Testis (tissue), 2 donors: Measurements from ENCODE around the gene RIMBP2.

ENCODE experiments used
- POLR2A ChIP-seq: fragments of 450-650 bp; IDR thresholded peaks from one replicate; pipeline ENCODE4 v1.6.1; 2017; ENCODE audit warnings: antibody characterized with exemption, mild to moderate bottlenecking, moderate library complexity
- TF ChIP-seq, protein P1 (sequence below), 3 experiments: fragments of 450-650 bp in 2 of 3; fragments of 200-600 bp in 1 of 3; sonication (generic) in 1 of 3; IDR thresholded peaks; one replicate each; pipeline ENCODE4 v1.5.1; 2016 to 2019; ENCODE audit warnings: antibody characterized with exemption in 3 of 3, mild to moderate bottlenecking in 2 of 3, moderate library complexity in 1 of 3

DNA sequence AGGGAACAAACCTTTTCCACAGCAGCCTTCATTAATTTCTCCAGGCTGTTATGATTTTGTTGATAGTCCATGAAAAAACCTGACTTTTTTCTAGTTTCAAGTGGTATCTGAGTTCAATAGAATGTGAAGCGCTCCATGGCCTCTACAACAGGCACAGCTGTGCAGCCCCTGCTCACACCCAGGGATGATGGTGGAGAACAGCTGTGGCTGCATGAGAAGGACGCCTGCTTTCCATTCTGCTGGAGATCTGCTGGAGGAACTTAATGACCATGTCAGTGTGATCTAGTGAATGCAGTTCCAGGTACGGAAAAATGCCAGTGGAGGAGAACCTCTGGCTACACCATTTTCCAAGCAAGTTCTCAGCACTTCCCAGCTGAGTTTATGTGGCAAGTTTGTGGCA lies 297.8 kb downstream of the RIMBP2 start:
- TF ChIP-seq, protein P1, sequence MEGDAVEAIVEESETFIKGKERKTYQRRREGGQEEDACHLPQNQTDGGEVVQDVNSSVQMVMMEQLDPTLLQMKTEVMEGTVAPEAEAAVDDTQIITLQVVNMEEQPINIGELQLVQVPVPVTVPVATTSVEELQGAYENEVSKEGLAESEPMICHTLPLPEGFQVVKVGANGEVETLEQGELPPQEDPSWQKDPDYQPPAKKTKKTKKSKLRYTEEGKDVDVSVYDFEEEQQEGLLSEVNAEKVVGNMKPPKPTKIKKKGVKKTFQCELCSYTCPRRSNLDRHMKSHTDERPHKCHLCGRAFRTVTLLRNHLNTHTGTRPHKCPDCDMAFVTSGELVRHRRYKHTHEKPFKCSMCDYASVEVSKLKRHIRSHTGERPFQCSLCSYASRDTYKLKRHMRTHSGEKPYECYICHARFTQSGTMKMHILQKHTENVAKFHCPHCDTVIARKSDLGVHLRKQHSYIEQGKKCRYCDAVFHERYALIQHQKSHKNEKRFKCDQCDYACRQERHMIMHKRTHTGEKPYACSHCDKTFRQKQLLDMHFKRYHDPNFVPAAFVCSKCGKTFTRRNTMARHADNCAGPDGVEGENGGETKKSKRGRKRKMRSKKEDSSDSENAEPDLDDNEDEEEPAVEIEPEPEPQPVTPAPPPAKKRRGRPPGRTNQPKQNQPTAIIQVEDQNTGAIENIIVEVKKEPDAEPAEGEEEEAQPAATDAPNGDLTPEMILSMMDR (IDR thresholded peaks at IDR 0.05) = no peak
- TF ChIP-seq POLR2A = no peak
